Hepatocyte (in vitro differentiated cells): ENCODE measurements around the gene SGCA. TPM values are rescaled to one million over a fixed set of nuclear protein-coding genes. Genes with fewer than 3 reads are reported as not detected.

Source experiments
- DNase-seq: peaks from one replicate; pipeline ENCODE4 v3.0.0-alpha.2; 2016; ENCODE audit warnings: low spot score
- H2AFZ ChIP-seq: fragments of 200-600 bp; sonication (generic); 2 replicates; pipeline ENCODE4 v1.6.0; 2016; ENCODE audit warnings: antibody characterized with exemption, mild to moderate bottlenecking
- H3K27ac ChIP-seq: fragments of 200-600 bp; sonication (generic); 2 replicates; pipeline ENCODE4 v1.5.1; 2016; ENCODE audit warnings: mild to moderate bottlenecking
- H3K27me3 ChIP-seq: fragments of 200-600 bp; sonication (generic); 2 replicates; pipeline ENCODE4 v1.6.1; 2016
- H3K36me3 ChIP-seq: fragments of 200-600 bp; sonication (generic); replicated peaks from 2 replicates; pipeline ENCODE4 v1.5.1; 2016; ENCODE audit warnings: low read depth; ENCODE audit not compliant: insufficient read depth
- H3K4me1 ChIP-seq: fragments of 200-600 bp; sonication (generic); 2 replicates; pipeline ENCODE4 v1.5.1; 2016; ENCODE audit warnings: mild to moderate bottlenecking, moderate library complexity; ENCODE audit not compliant: insufficient read depth
- H3K4me2 ChIP-seq: fragments of 200-600 bp; sonication (generic); 2 replicates; pipeline ENCODE4 v1.6.0; 2016
- H3K4me3 ChIP-seq: fragments of 200-600 bp; sonication (generic); 2 replicates; pipeline ENCODE4 v1.5.1; 2016; ENCODE audit warnings: mild to moderate bottlenecking
- H3K79me2 ChIP-seq: fragments of 200-600 bp; sonication (generic); 2 replicates; pipeline ENCODE4 v1.6.0; 2017; ENCODE audit warnings: mild to moderate bottlenecking
- H3K9me2 ChIP-seq: fragments of 200-600 bp; sonication (generic); replicated peaks from 2 replicates; pipeline ENCODE4 v1.6.0; 2017; ENCODE audit warnings: mild to moderate bottlenecking; ENCODE audit not compliant: insufficient read depth
- H3K9me3 ChIP-seq: fragments of 200-600 bp; sonication (generic); 2 replicates; pipeline ENCODE4 v1.5.1; 2016; ENCODE audit warnings: low read depth, mild to moderate bottlenecking
- H4K20me1 ChIP-seq: fragments of 200-600 bp; sonication (generic); 2 replicates; pipeline ENCODE4 v1.6.0; 2016; ENCODE audit warnings: mild to moderate bottlenecking; ENCODE audit not compliant: insufficient read depth, poor library complexity, severe bottlenecking
- EZH2 ChIP-seq: fragments of 200-600 bp; sonication (generic); IDR thresholded peaks from 2 replicates; pipeline ENCODE4 v1.6.1; 2016; ENCODE audit warnings: antibody characterized with exemption, mild to moderate bottlenecking, borderline replicate concordance
- EZH2phosphoT487 ChIP-seq: fragments of 200-600 bp; sonication (generic); IDR thresholded peaks from one replicate; pipeline ENCODE4 v1.6.1; 2018; ENCODE audit warnings: antibody characterized with exemption, mild to moderate bottlenecking, low read depth, moderate library complexity; ENCODE audit not compliant: unreplicated experiment, severe bottlenecking
- WGBS: methylation state at CpG from one replicate; pipeline ENCODE4 v1.1.6; 2016; ENCODE audit warnings: low lambda C conversion rate; ENCODE audit errors: missing lambda C conversion rate; 5-methylcytosine and 5-hydroxymethylcytosine counted together
- polyA plus RNA-seq: library from polyadenylated mRNA; unstranded; fragments of >200 nt; fragmentation: Nextera tagmentation; extraction: Ambion mirVana; gene quantifications from 2 replicates; pipeline ENCODE4 v1.2.1, GENCODE V29; 2016
- total RNA-seq: library from RNA; depleted of rRNA; stranded (reverse); fragments of >200 nt; gene quantifications from 2 replicates; pipeline ENCODE4 v1.2.3, GENCODE V29; 2014
- TF ChIP-seq, protein P1 (sequence below): fragments of 200-600 bp; sonication (generic); IDR thresholded peaks from 2 replicates; pipeline ENCODE4 v1.5.1; 2016; ENCODE audit warnings: antibody characterized with exemption, mild to moderate bottlenecking; ENCODE audit not compliant: poor library complexity

Gene SGCA
- total and polyA plus RNA-seq, 2 experiments from 2014 or later: 0.37 to 2.2 TPM

DNA sequence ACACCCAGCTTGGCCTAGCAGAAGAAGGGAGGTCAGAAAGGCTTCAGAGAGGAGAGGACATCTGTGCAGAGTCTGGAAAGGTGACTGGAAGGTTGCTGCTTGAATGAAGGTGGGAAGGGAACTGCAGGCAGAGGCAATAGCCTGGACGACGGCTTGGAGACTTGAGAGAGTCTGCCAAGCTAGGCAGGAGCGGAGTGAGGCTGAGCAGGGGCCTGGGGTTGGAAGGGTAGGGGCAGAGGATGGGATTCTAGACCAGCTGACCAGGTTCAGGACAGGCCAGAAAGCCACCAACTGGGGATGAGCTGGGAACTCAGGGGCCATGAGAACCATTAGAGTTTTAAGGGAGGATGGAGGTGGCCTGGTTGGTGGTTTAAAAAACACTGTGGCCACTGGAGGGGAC, 339 bp upstream of the SGCA start:
- no peak overlapping the region for H3K4me3 ChIP-seq
- H3K4me2 ChIP-seq: no peak overlapping the region
- H3K27ac ChIP-seq: no peak overlapping the region
- no peaks in the 10 kb centered on the region for H3K36me3 ChIP-seq
- TF ChIP-seq, protein P1, sequence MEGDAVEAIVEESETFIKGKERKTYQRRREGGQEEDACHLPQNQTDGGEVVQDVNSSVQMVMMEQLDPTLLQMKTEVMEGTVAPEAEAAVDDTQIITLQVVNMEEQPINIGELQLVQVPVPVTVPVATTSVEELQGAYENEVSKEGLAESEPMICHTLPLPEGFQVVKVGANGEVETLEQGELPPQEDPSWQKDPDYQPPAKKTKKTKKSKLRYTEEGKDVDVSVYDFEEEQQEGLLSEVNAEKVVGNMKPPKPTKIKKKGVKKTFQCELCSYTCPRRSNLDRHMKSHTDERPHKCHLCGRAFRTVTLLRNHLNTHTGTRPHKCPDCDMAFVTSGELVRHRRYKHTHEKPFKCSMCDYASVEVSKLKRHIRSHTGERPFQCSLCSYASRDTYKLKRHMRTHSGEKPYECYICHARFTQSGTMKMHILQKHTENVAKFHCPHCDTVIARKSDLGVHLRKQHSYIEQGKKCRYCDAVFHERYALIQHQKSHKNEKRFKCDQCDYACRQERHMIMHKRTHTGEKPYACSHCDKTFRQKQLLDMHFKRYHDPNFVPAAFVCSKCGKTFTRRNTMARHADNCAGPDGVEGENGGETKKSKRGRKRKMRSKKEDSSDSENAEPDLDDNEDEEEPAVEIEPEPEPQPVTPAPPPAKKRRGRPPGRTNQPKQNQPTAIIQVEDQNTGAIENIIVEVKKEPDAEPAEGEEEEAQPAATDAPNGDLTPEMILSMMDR: no peak
- TF ChIP-seq EZH2phosphoT487: no peak
- no peaks in the 10 kb centered on the region for H3K9me2 ChIP-seq
- 90% methylated on average over 3 of the region's 3 CpGs for WGBS
- H2AFZ ChIP-seq: no peak overlapping the region
- no peaks in the 10 kb centered on the region for H3K27me3 ChIP-seq
- DNase-seq: no peak
- no peaks in the 10 kb centered on the region for H3K79me2 ChIP-seq
- no peaks in the 10 kb centered on the region for H3K4me1 ChIP-seq
- no peaks in the 10 kb centered on the region for H4K20me1 ChIP-seq
- no peaks in the 10 kb centered on the region for H3K9me3 ChIP-seq

- 79% methylated on average over 3 of the region's 7 CpGs for WGBS
- H3K4me3 ChIP-seq: no peak overlapping the region
Observed at GRCh38 chr17:50166518-50167181, 845 bp downstream of the SGCA start.

GRCh38 chr17:50167371-50167770, 1.6 kb downstream of the SGCA start:
- Histone ChIP-seq H4K20me1 (no peaks in the 10 kb centered on the region), H3K9me3 (no peaks in the 10 kb centered on the region), H3K9me2 (no peaks in the 10 kb centered on the region), H3K36me3 (no peaks in the 10 kb centered on the region), H3K79me2 (no peaks in the 10 kb centered on the region), H3K4me3 (no peak overlapping the region), H3K27me3 (no peaks in the 10 kb centered on the region), H2AFZ (no peak overlapping the region), H3K4me1 (no peaks in the 10 kb centered on the region), H3K27ac (no peak overlapping the region), H3K4me2 (no peak overlapping the region)
- WGBS: 89% methylated on average over 17 of the region's 19 CpGs
- TF ChIP-seq EZH2phosphoT487: no peak
- TF ChIP-seq, protein P1: no peak
- no peak for DNase-seq

More at GRCh38 chr17:50166518-50167181, 845 bp downstream of the SGCA start:
- no peaks in the 10 kb centered on the region for H3K36me3 ChIP-seq
- no peaks in the 10 kb centered on the region for H4K20me1 ChIP-seq
- H3K4me2 ChIP-seq: no peak overlapping the region
- H3K27ac ChIP-seq: no peak overlapping the region
- no peak for DNase-seq
- no peak overlapping the region for H2AFZ ChIP-seq
- no peaks in the 10 kb centered on the region for H3K9me2 ChIP-seq
- no peaks in the 10 kb centered on the region for H3K27me3 ChIP-seq
- H3K4me1 ChIP-seq: no peaks in the 10 kb centered on the region
- H3K9me3 ChIP-seq: no peaks in the 10 kb centered on the region
- no peaks in the 10 kb centered on the region for H3K79me2 ChIP-seq
- TF ChIP-seq EZH2: no peak
- TF ChIP-seq, protein P1: no peak
- TF ChIP-seq EZH2phosphoT487: no peak
